PFSK-1 (cell line): ENCODE measurements around the gene GP1BB.

Experiments
- FOXP2 ChIP-seq: optimal IDR thresholded peaks from 2 replicates; pipeline ENCODE3; 2011; ENCODE audit warnings: borderline replicate concordance, control low read depth, inconsistent platforms; ENCODE audit not compliant: insufficient read depth; ENCODE audit errors: extremely low read length, extremely low read depth
- POLR2AphosphoS5 ChIP-seq: IDR thresholded peaks from 2 replicates; pipeline ENCODE4 v1.6.1; 2012; ENCODE audit warnings: low read depth, mild to moderate bottlenecking, control low read depth, low read length, moderate library complexity
- REST ChIP-seq, 2 experiments: IDR thresholded peaks; 2 replicates each; pipeline versions ENCODE4 v1.6.1 to v1.8.0; 2011 to 2012; ENCODE audit warnings: low read depth in 2 of 2, low read length in 2 of 2, control low read depth in 1 of 2, inconsistent platforms in 1 of 2, mild to moderate bottlenecking in 1 of 2, moderate library complexity in 1 of 2; ENCODE audit not compliant: insufficient read depth in 1 of 2
- SIN3A ChIP-seq: IDR thresholded peaks from 2 replicates; pipeline ENCODE4 v1.6.1; 2012; ENCODE audit warnings: mild to moderate bottlenecking, low read length, moderate library complexity, borderline replicate concordance; ENCODE audit not compliant: insufficient read depth
- TAF1 ChIP-seq: IDR thresholded peaks from 2 replicates; pipeline ENCODE4 v1.6.1; 2012; ENCODE audit warnings: low read length, control low read depth, borderline replicate concordance; ENCODE audit not compliant: insufficient read depth

GP1BB gene

GRCh38 chr22:19748139-19748538, 24.8 kb downstream of the GP1BB start:
- no peak for TF ChIP-seq POLR2AphosphoS5
- TF ChIP-seq REST (IDR thresholded peaks at IDR 0.05; ENCODE audit: insufficient read depth in 1 of 2, low read depth in 2 of 2, low read length in 2 of 2): no peak
- TF ChIP-seq TAF1: no peak
- TF ChIP-seq FOXP2: no peak
- no peak for TF ChIP-seq SIN3A

- TF ChIP-seq SIN3A (no peak), TAF1 (no peak), FOXP2 (no peak), REST (IDR thresholded peaks at IDR 0.05; ENCODE audit: insufficient read depth in 1 of 2, low read depth in 2 of 2, low read length in 2 of 2) (no peak), POLR2AphosphoS5 (no peak)
These were observed 25.8 kb downstream of the GP1BB start for GRCh38 chr22:19748991-19749664.

- no peak for TF ChIP-seq TAF1
- TF ChIP-seq SIN3A: no peak
- no peak for TF ChIP-seq POLR2AphosphoS5
- no peak for TF ChIP-seq REST (IDR thresholded peaks at IDR 0.05; ENCODE audit: insufficient read depth in 1 of 2, low read depth in 2 of 2, low read length in 2 of 2)
- no peak for TF ChIP-seq FOXP2
These were observed 26.5 kb downstream of the GP1BB start for GRCh38 chr22:19749876-19750275.

- TF ChIP-seq REST (IDR thresholded peaks at IDR 0.05; ENCODE audit: insufficient read depth in 1 of 2, low read depth in 2 of 2, low read length in 2 of 2) (no peak), TAF1 (no peak), SIN3A (no peak), FOXP2 (no peak), POLR2AphosphoS5 (no peak)
These were observed 27.5 kb downstream of the GP1BB start for GRCh38 chr22:19750507-19751490.
